ENCODE measurements around the gene CILP2. TPM values are rescaled to one million over a fixed set of nuclear protein-coding genes. Genes with fewer than 3 reads are reported as not detected.

Gene CILP2
- total and polyA plus RNA-seq, 9 of the 15 experiments (the other 6 are each of a cell fraction or from before 2014, with no cell fraction given) = 0.04 to 0.35 (median 0.05) TPM; not detected in 2

DNA sequence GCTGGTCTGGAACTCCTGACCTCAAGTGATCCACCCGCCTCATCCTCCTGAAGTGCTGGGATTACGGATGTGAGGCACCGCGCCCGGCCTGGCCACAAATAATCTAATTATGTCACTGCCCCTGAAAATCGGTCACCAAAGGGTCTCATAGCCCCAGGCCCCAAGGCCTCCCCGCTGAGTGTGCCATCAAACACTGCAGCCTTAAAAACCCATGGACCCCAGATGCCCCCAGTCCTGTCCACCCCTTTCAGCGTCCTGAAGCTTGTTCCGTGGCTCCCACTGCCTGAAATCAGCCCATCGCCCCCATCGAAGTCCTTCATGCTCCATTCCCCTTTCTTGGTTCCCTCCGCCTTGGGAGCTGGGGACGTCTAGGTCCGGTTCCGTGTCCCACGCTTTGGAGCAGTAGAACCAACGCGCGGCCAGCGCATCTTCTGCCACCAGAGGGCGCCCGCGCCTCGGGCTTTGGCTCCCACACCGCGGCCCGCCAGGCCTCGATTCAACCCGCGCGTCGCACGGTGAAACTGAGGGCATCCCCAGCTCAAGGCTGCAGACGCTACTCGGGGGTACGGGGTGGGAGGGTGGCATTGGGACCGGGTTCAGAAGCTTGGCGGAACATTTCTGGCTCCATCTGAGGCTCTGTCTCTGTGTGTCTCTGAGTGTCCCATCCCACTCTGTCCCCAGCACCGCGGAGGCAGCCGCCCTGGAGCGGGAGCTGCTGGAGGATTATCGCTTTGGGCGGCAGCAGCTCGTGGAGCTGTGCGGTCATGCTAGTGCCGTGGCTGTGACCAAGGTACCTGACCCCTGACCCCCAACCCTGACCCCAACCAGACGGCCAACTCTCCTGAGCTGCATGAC, 5.9 kb upstream of the CILP2 start (continued):
- TF ChIP-seq, protein P1, sequence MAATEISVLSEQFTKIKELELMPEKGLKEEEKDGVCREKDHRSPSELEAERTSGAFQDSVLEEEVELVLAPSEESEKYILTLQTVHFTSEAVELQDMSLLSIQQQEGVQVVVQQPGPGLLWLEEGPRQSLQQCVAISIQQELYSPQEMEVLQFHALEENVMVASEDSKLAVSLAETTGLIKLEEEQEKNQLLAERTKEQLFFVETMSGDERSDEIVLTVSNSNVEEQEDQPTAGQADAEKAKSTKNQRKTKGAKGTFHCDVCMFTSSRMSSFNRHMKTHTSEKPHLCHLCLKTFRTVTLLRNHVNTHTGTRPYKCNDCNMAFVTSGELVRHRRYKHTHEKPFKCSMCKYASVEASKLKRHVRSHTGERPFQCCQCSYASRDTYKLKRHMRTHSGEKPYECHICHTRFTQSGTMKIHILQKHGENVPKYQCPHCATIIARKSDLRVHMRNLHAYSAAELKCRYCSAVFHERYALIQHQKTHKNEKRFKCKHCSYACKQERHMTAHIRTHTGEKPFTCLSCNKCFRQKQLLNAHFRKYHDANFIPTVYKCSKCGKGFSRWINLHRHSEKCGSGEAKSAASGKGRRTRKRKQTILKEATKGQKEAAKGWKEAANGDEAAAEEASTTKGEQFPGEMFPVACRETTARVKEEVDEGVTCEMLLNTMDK (IDR thresholded peaks at IDR 0.05; ENCODE audit: borderline replicate concordance, insufficient read depth, low read depth, low read length, poor library complexity, severe bottlenecking) = peak; percentile 68
- peak; percentile 74; the same call in 1 of the 2 replicates for TF ChIP-seq MYNN (IDR thresholded peaks at IDR 0.05)
- TF ChIP-seq MYNN (CRISPR knock-in tag; IDR thresholded peaks at IDR 0.05) = no peak
- TF ChIP-seq, protein P2, sequence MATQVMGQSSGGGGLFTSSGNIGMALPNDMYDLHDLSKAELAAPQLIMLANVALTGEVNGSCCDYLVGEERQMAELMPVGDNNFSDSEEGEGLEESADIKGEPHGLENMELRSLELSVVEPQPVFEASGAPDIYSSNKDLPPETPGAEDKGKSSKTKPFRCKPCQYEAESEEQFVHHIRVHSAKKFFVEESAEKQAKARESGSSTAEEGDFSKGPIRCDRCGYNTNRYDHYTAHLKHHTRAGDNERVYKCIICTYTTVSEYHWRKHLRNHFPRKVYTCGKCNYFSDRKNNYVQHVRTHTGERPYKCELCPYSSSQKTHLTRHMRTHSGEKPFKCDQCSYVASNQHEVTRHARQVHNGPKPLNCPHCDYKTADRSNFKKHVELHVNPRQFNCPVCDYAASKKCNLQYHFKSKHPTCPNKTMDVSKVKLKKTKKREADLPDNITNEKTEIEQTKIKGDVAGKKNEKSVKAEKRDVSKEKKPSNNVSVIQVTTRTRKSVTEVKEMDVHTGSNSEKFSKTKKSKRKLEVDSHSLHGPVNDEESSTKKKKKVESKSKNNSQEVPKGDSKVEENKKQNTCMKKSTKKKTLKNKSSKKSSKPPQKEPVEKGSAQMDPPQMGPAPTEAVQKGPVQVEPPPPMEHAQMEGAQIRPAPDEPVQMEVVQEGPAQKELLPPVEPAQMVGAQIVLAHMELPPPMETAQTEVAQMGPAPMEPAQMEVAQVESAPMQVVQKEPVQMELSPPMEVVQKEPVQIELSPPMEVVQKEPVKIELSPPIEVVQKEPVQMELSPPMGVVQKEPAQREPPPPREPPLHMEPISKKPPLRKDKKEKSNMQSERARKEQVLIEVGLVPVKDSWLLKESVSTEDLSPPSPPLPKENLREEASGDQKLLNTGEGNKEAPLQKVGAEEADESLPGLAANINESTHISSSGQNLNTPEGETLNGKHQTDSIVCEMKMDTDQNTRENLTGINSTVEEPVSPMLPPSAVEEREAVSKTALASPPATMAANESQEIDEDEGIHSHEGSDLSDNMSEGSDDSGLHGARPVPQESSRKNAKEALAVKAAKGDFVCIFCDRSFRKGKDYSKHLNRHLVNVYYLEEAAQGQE (IDR thresholded peaks at IDR 0.05; ENCODE audit: borderline replicate concordance) = peak; percentile 83
- TF ChIP-seq, protein P2 (CRISPR knock-in tag; IDR thresholded peaks at IDR 0.05; ENCODE audit: low read depth) = no peak
- TF ChIP-seq, protein P3, sequence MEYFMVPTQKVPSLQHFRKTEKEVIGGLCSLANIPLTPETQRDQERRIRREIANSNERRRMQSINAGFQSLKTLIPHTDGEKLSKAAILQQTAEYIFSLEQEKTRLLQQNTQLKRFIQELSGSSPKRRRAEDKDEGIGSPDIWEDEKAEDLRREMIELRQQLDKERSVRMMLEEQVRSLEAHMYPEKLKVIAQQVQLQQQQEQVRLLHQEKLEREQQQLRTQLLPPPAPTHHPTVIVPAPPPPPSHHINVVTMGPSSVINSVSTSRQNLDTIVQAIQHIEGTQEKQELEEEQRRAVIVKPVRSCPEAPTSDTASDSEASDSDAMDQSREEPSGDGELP (CRISPR knock-in tag; IDR thresholded peaks at IDR 0.05; ENCODE audit: borderline replicate concordance) = peak; percentile 71; the same call in 1 of the 2 replicates
- TF ChIP-seq, protein P4, sequence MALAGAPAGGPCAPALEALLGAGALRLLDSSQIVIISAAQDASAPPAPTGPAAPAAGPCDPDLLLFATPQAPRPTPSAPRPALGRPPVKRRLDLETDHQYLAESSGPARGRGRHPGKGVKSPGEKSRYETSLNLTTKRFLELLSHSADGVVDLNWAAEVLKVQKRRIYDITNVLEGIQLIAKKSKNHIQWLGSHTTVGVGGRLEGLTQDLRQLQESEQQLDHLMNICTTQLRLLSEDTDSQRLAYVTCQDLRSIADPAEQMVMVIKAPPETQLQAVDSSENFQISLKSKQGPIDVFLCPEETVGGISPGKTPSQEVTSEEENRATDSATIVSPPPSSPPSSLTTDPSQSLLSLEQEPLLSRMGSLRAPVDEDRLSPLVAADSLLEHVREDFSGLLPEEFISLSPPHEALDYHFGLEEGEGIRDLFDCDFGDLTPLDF (CRISPR knock-in tag; IDR thresholded peaks at IDR 0.05) = no peak
- peak; percentile 97 for TF ChIP-seq STAG1 (CRISPR knock-in tag; IDR thresholded peaks at IDR 0.05; ENCODE audit: borderline replicate concordance)
- 0 out of 2 replicates have a peak, but pooled peaks have one; percentile 11 for TF ChIP-seq TOE1 (IDR thresholded peaks at IDR 0.05; ENCODE audit: borderline replicate concordance)
- no peak for TF ChIP-seq TOE1 (CRISPR knock-in tag; IDR thresholded peaks at IDR 0.05; ENCODE audit: borderline replicate concordance, low read depth)

All from K562 (cell line).